PC-3 (cell line): ENCODE data around the gene GABRG2. TPM values are rescaled to one million over a fixed set of nuclear protein-coding genes. Genes with fewer than 3 reads are reported as not detected.

Experiments used
- ATAC-seq: fragments of 200-7000 bp; cut with Tn5 transposase; 2 replicates; pipeline ENCODE4 v1.9.1; 2020; ENCODE audit warnings: mild to moderate bottlenecking, moderate library complexity
- BruUV-seq: library from RNA; stranded (reverse); fragments of 400-500 nt; replicated peaks from 2 replicates; lab custom pipeline; 2021; lab: Mats Ljungman, UMichigan
- CTCF ChIA-PET: fragments of 300-600 bp; sonication (Branson Sonifier 250); formaldehyde crosslinking; loops from one replicate; lab custom pipeline; 2022; ENCODE audit warnings: antibody characterized with exemption; lab: Charles Lee
- POLR2A ChIA-PET: fragments of 300-600 bp; sonication (Branson Sonifier 250); formaldehyde crosslinking; loops from one replicate; lab custom pipeline; 2022; ENCODE audit warnings: antibody characterized with exemption; ENCODE audit not compliant: unreplicated experiment; lab: Charles Lee
- DNase-seq: peaks from one replicate; pipeline ENCODE4 v3.0.0-alpha.2; 2015
- H2AFZ ChIP-seq: fragments of 300-600 bp; sonication (generic); 2 replicates; pipeline ENCODE4 v1.6.0; 2016; ENCODE audit warnings: antibody characterized with exemption, low read length
- H3F3A ChIP-seq: fragments of 300-600 bp; sonication (generic); one replicate; pipeline ENCODE4 v1.6.0; 2017; ENCODE audit warnings: antibody characterized with exemption, low read length, control low read depth, mild to moderate bottlenecking; ENCODE audit not compliant: unreplicated experiment
- H3K27ac ChIP-seq: fragments of 300-600 bp; sonication (generic); 2 replicates; pipeline ENCODE4 v1.5.1; 2016; ENCODE audit warnings: mild to moderate bottlenecking, low read length
- H3K27me3 ChIP-seq: fragments of 300-600 bp; sonication (generic); 2 replicates; pipeline ENCODE4 v1.6.1; 2016; ENCODE audit warnings: low read length, mixed read lengths
- H3K36me3 ChIP-seq: fragments of 300-600 bp; sonication (generic); 2 replicates; pipeline ENCODE4 v1.6.1; 2016; ENCODE audit warnings: low read depth, mixed run types, low read length, mixed read lengths
- H3K4me1 ChIP-seq: fragments of 300-600 bp; sonication (generic); 2 replicates; pipeline ENCODE4 v1.5.1; 2016; ENCODE audit warnings: low read length; ENCODE audit not compliant: insufficient read depth
- H3K4me2 ChIP-seq: fragments of 300-600 bp; sonication (generic); 2 replicates; pipeline ENCODE4 v1.6.0; 2016; ENCODE audit warnings: low read length
- H3K4me3 ChIP-seq: fragments of 300-600 bp; sonication (generic); 2 replicates; pipeline ENCODE4 v1.5.1; 2016; ENCODE audit warnings: mild to moderate bottlenecking, low read length, mixed read lengths
- H3K79me2 ChIP-seq: fragments of 300-600 bp; sonication (generic); 2 replicates; pipeline ENCODE4 v1.6.1; 2017; ENCODE audit warnings: low read length, mixed read lengths
- H3K9ac ChIP-seq: fragments of 300-600 bp; sonication (generic); 2 replicates; pipeline ENCODE4 v1.6.0; 2016; ENCODE audit warnings: mild to moderate bottlenecking, low read length
- H3K9me2 ChIP-seq: fragments of 300-600 bp; sonication (generic); replicated peaks from 2 replicates; pipeline ENCODE4 v1.6.1; 2016; ENCODE audit warnings: mixed run types, low read length, mixed read lengths
- H3K9me3 ChIP-seq: fragments of 300-600 bp; sonication (generic); 2 replicates; pipeline ENCODE4 v1.6.1; 2016; ENCODE audit warnings: low read length, mixed read lengths
- H4K20me1 ChIP-seq: fragments of 300-600 bp; sonication (generic); 2 replicates; pipeline ENCODE4 v1.6.1; 2016; ENCODE audit warnings: low read length, mixed read lengths
- EZH2 ChIP-seq: fragments of 300-600 bp; sonication (generic); IDR thresholded peaks from one replicate; pipeline ENCODE4 v1.6.1; 2017; ENCODE audit warnings: antibody characterized with exemption, mild to moderate bottlenecking, low read length; ENCODE audit not compliant: unreplicated experiment
- EZH2phosphoT487 ChIP-seq: fragments of 300-600 bp; sonication (generic); IDR thresholded peaks from 2 replicates; pipeline ENCODE4 v1.6.1; 2018; ENCODE audit warnings: mild to moderate bottlenecking, antibody characterized with exemption, low read length, borderline replicate concordance
- intact Hi-C: fragments of 100-400 bp; cut with micrococcal nuclease; formaldehyde crosslinking; loops from 2 replicates; pipeline ENCODE4 v1.9.0; 2023
- total RNA-seq: library from RNA; depleted of rRNA; stranded (reverse); fragments of >200 nt; gene quantifications from 2 replicates; pipeline ENCODE4 v1.2.3, GENCODE V29; 2014
- TF ChIP-seq, protein P1 (sequence below): fragments of 300-600 bp; sonication (generic); conservative IDR thresholded peaks from 2 replicates; pipeline ENCODE4 v1.5.1; 2017; ENCODE audit warnings: antibody characterized with exemption, low read depth, mild to moderate bottlenecking, low read length

The GABRG2 gene
- total RNA-seq, 1 experiment from 2014 or later, result not detected

DNA sequence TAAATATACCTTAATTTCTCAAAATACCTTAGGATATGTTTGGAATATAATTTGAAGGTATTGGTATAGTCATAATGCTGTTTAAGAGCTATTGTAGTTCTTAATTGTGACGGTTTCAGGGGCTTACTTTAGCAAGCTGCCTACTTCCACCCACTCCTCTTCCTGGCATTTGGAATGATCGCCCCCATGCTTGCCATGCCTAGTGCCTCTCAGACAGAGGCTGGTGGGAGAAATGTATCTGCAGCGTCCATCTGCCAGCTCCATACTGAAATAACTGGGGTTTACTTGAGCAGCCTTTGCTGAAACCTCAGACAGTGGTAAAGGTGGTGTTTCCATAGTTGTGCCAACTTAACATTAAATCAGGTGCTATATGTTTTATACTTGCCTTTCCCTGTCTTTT, 52.2 kb downstream of the GABRG2 start:
- peaks cover 2% of the 10 kb centered on the region; the same call in 1 of the 2 replicates for H3K9me3 ChIP-seq
- H4K20me1 ChIP-seq, result no peaks in the 10 kb centered on the region
- H3K4me2 ChIP-seq, result no peak overlapping the region
- H3K4me1 ChIP-seq, result no peaks in the 10 kb centered on the region
- H3K9me2 ChIP-seq, result no peaks in the 10 kb centered on the region
- intact Hi-C loops, result no loop called here
- POLR2A ChIA-PET, result no interaction called here
- no peaks in the 10 kb centered on the region for H3K36me3 ChIP-seq
- H3K27ac ChIP-seq, result no peak overlapping the region
- H3K9ac ChIP-seq, result no peak overlapping the region
- no peaks in the 10 kb centered on the region for H3K79me2 ChIP-seq
- no peaks in the 10 kb centered on the region for H3F3A ChIP-seq
- DNase-seq (no peak), ATAC-seq (no peak)
- CTCF ChIA-PET, result no interaction called here
- no peak overlapping the region for H3K4me3 ChIP-seq
- no peak overlapping the region for H2AFZ ChIP-seq
- H3K27me3 ChIP-seq, result no peaks in the 10 kb centered on the region
- TF ChIP-seq, protein P1, sequence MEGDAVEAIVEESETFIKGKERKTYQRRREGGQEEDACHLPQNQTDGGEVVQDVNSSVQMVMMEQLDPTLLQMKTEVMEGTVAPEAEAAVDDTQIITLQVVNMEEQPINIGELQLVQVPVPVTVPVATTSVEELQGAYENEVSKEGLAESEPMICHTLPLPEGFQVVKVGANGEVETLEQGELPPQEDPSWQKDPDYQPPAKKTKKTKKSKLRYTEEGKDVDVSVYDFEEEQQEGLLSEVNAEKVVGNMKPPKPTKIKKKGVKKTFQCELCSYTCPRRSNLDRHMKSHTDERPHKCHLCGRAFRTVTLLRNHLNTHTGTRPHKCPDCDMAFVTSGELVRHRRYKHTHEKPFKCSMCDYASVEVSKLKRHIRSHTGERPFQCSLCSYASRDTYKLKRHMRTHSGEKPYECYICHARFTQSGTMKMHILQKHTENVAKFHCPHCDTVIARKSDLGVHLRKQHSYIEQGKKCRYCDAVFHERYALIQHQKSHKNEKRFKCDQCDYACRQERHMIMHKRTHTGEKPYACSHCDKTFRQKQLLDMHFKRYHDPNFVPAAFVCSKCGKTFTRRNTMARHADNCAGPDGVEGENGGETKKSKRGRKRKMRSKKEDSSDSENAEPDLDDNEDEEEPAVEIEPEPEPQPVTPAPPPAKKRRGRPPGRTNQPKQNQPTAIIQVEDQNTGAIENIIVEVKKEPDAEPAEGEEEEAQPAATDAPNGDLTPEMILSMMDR, result no peak
- TF ChIP-seq EZH2phosphoT487, result no peak
- no TSS peak for BruUV-seq

DNA sequence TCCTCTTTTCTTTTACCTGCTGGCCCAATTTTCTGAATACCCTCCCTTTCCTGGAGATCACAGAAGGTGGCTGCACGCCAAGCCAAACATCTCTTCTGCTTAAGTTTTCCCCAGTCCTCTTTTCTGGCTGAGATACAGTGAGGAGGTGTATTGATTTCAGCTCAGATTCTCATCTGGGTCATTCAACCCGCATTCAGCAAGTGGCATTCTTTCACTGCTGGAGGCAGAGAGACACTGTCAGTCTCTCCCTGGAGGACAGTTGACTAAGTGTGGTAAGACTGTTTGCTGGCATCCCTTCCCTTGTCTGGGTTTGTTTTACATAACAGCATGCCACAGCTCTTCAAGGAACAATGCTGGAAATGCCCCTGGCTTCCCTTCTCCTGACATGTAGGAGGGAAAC, 60.5 kb downstream of the GABRG2 start:
- DNase-seq, result peak; percentile 8
- ChIA-PET CTCF (no interaction called here), POLR2A (no interaction called here)
- TF ChIP-seq, protein P1, result no peak
- no peak for TF ChIP-seq EZH2phosphoT487
- TF ChIP-seq EZH2, result no peak
- H3K27ac ChIP-seq, result no peak overlapping the region
- H3F3A ChIP-seq, result no peaks in the 10 kb centered on the region
- H3K9me3 ChIP-seq, result peaks cover 3% of the 10 kb centered on the region; the same call in 1 of the 2 replicates
- no peaks in the 10 kb centered on the region for H4K20me1 ChIP-seq
- H2AFZ ChIP-seq, result no peak overlapping the region
- no peak overlapping the region for H3K4me3 ChIP-seq
- intact Hi-C loops, result no loop called here
- no peaks in the 10 kb centered on the region for H3K9me2 ChIP-seq
- no TSS peak for BruUV-seq
- no peaks in the 10 kb centered on the region for H3K4me1 ChIP-seq
- no peak for ATAC-seq
- no peaks in the 10 kb centered on the region for H3K79me2 ChIP-seq
- H3K27me3 ChIP-seq, result no peaks in the 10 kb centered on the region
- H3K9ac ChIP-seq, result no peak overlapping the region
- H3K4me2 ChIP-seq, result no peak overlapping the region
- no peaks in the 10 kb centered on the region for H3K36me3 ChIP-seq

DNA sequence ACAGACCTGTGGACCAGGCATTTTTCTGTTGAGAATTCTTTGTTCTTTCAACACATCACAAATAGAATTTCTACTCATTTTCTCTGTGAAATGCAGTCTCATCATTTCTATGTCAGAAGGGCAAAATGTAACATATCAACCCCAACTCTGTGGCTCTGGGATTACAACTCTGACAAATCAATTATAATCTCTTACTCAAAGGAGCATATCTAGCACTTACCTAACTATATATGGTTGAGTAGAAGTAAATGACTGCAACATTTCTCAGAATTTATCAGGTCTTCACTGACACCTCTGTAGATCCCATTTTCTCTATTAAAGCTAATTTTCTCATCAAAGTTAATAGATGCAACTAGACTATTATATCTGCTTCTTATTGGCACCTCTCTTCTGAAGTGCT, 64.8 kb downstream of the GABRG2 start:
- no peak overlapping the region for H3K4me3 ChIP-seq
- no peaks in the 10 kb centered on the region for H3F3A ChIP-seq
- no peak overlapping the region for H3K27ac ChIP-seq
- POLR2A ChIA-PET, result no interaction called here
- no TSS peak for BruUV-seq
- H4K20me1 ChIP-seq, result no peaks in the 10 kb centered on the region
- no peak overlapping the region for H3K9ac ChIP-seq
- CTCF ChIA-PET, result no interaction called here
- no peak for TF ChIP-seq EZH2
- TF ChIP-seq EZH2phosphoT487, result no peak
- TF ChIP-seq, protein P1, result no peak
- DNase-seq, result no peak
- intact Hi-C loops, result no loop called here
- no peaks in the 10 kb centered on the region for H3K9me2 ChIP-seq
- ATAC-seq, result no peak
- no peak overlapping the region for H2AFZ ChIP-seq
- H3K4me1 ChIP-seq, result no peaks in the 10 kb centered on the region
- H3K27me3 ChIP-seq, result no peaks in the 10 kb centered on the region
- H3K79me2 ChIP-seq, result no peaks in the 10 kb centered on the region
- H3K4me2 ChIP-seq, result no peak overlapping the region
- H3K36me3 ChIP-seq, result no peaks in the 10 kb centered on the region
- peaks cover 3% of the 10 kb centered on the region; the same call in 1 of the 2 replicates for H3K9me3 ChIP-seq
